NK-92 treated with Interleukin-12 subunit alpha and Interleukin-12 subunit beta, amount 100 ng/mL, for 24 hours (cell line): ENCODE data around the gene RABL6.
"Not testable (repeated sequence)": the region's sequence is repeated elsewhere in the genome, so short reads cannot be mapped to it uniquely, and the experiment has no call there.

Experiments used
- DNase-seq: peaks from one replicate; lab custom pipeline; 2025; lab: John Stamatoyannopoulos, UW

RABL6 gene

GRCh38 chr9:136821826-136822544 lies 14.2 kb downstream of the RABL6 start:
- DNase-seq = no peak

GRCh38 chr9:136823136-136824046 lies 15.6 kb downstream of the RABL6 start:
- no peak for DNase-seq

- DNase-seq = no peak
Measured at GRCh38 chr9:136824496-136825225, 16.9 kb downstream of the RABL6 start.

- no peak for DNase-seq
Measured at GRCh38 chr9:136825295-136826187, 17.8 kb downstream of the RABL6 start.

GRCh38 chr9:136826188-136826541 lies 18.4 kb downstream of the RABL6 start:
- no peak for DNase-seq

- no peak for DNase-seq
Measured at GRCh38 chr9:136826703-136827582, 19.2 kb downstream of the RABL6 start.

GRCh38 chr9:136827794-136828473 lies 20.2 kb downstream of the RABL6 start:
- DNase-seq = no peak

GRCh38 chr9:136828474-136829140 lies 20.9 kb downstream of the RABL6 start:
- DNase-seq = no peak

GRCh38 chr9:136829412-136829811 lies 21.7 kb downstream of the RABL6 start:
- DNase-seq = no peak

- no peak for DNase-seq
Measured at GRCh38 chr9:136829981-136830885, 22.5 kb downstream of the RABL6 start.

- no peak for DNase-seq
Measured at GRCh38 chr9:136831002-136831719, 23.4 kb downstream of the RABL6 start.

- no peak for DNase-seq
Measured at GRCh38 chr9:136831720-136832104, 24.0 kb downstream of the RABL6 start.

- DNase-seq = no peak
Measured at GRCh38 chr9:136832581-136832980, 24.8 kb downstream of the RABL6 start.

- DNase-seq = not testable (repeated sequence)
Measured at GRCh38 chr9:136833381-136834048, 25.8 kb downstream of the RABL6 start.

GRCh38 chr9:136835162-136835931 lies 27.6 kb downstream of the RABL6 start:
- DNase-seq = no peak
